ENCODE measurements around the gene PKMYT1. TPM values are rescaled to one million over a fixed set of nuclear protein-coding genes. Genes with fewer than 3 reads are reported as not detected.

PKMYT1 gene
- total RNA-seq, 2 donors from 2014 or later: 5.9 TPM; not detected in 1

- DNase-seq (ENCODE audit: low spot score): no peak
- H3K4me1 ChIP-seq (ENCODE audit: control insufficient read depth in 1 of 2, low read depth in 2 of 2): peaks cover 29 to 44% of the 10 kb centered on the region in 2 donors
- TF ChIP-seq CTCF (IDR thresholded peaks at IDR 0.05): no peak
- H3K9me3 ChIP-seq: no peaks in the 10 kb centered on the region
- no peaks in the 10 kb centered on the region for H3K36me3 ChIP-seq
- ATAC-seq (ENCODE audit: insufficient number of reproducible peaks, low FRiP score, low read depth): no peak
- H3K27me3 ChIP-seq (replicated peaks; ENCODE audit: insufficient read depth): peaks cover 36% of the 10 kb centered on the region
- peak overlapping the region in 1 of 2 donors; percentile 17 for H3K27ac ChIP-seq
- peak overlapping the region; percentile 58 for H3K4me3 ChIP-seq
These were observed 15.5 kb downstream of the PKMYT1 start for GRCh38 chr16:2964475-2965336.

- Histone ChIP-seq H3K4me1 (ENCODE audit: control insufficient read depth in 1 of 2, low read depth in 2 of 2) (peaks cover 27 to 40% of the 10 kb centered on the region in 2 donors), H3K4me3 (peak within 1 kb of the TSS; percentile 58), H3K9me3 (no peaks in the 10 kb centered on the region), H3K27me3 (replicated peaks; ENCODE audit: insufficient read depth) (peaks cover 36% of the 10 kb centered on the region), H3K36me3 (no peaks in the 10 kb centered on the region), H3K27ac (peak within 1 kb of the TSS in 1 of 2 donors; percentile 17)
- no peak for ATAC-seq (ENCODE audit: insufficient number of reproducible peaks, low FRiP score, low read depth)
- TF ChIP-seq CTCF (IDR thresholded peaks at IDR 0.05): no peak
- DNase-seq (ENCODE audit: low spot score): no peak
These were observed 16.3 kb downstream of the PKMYT1 start, which contains the start of gene KREMEN2 for GRCh38 chr16:2963723-2964474. Gene KREMEN2 (plus strand): TSS chr16:2964275. CDS start chr16:2964521, 246 bp downstream.

GRCh38 chr16:2963074-2963722, 17.0 kb downstream of the PKMYT1 start:
- H3K36me3 ChIP-seq: no peaks in the 10 kb centered on the region
- peaks cover 23 to 33% of the 10 kb centered on the region in 2 donors for H3K4me1 ChIP-seq (ENCODE audit: control insufficient read depth in 1 of 2, low read depth in 2 of 2)
- ATAC-seq (ENCODE audit: insufficient number of reproducible peaks, low FRiP score, low read depth): no peak
- DNase-seq (ENCODE audit: low spot score): no peak
- TF ChIP-seq CTCF (IDR thresholded peaks at IDR 0.05): no peak
- peaks cover 36% of the 10 kb centered on the region for H3K27me3 ChIP-seq (replicated peaks; ENCODE audit: insufficient read depth)
- no peak overlapping the region for H3K27ac ChIP-seq
- no peaks in the 10 kb centered on the region for H3K9me3 ChIP-seq
- peak overlapping the region; percentile 58 for H3K4me3 ChIP-seq

- Histone ChIP-seq H3K9me3 (no peaks in the 10 kb centered on the region), H3K36me3 (no peaks in the 10 kb centered on the region), H3K27ac (no peak overlapping the region), H3K4me3 (no peak overlapping the region), H3K27me3 (replicated peaks; ENCODE audit: insufficient read depth) (peaks cover 33% of the 10 kb centered on the region), H3K4me1 (ENCODE audit: control insufficient read depth in 1 of 2, low read depth in 2 of 2) (peaks cover 23 to 31% of the 10 kb centered on the region in 2 donors)
- no peak for DNase-seq (ENCODE audit: low spot score)
- ATAC-seq (ENCODE audit: insufficient number of reproducible peaks, low FRiP score, low read depth): no peak
- no peak for TF ChIP-seq CTCF (IDR thresholded peaks at IDR 0.05)
These were observed 17.7 kb downstream of the PKMYT1 start for GRCh38 chr16:2962334-2963073.
